Thyroid gland (tissue), 4 donors: ENCODE measurements around the gene WDCP.

Experiments used
- CTCF ChIP-seq, 6 experiments: fragments of 200-600 bp in 3 of 6; fragments of 450-650 bp in 3 of 6; sonication (generic) in 3 of 6; IDR thresholded peaks; one replicate each; pipeline ENCODE4 v1.5.1; 2016 to 2019; ENCODE audit warnings: antibody characterized with exemption in 6 of 6, mild to moderate bottlenecking in 2 of 6, inconsistent platforms in 1 of 6, moderate library complexity in 1 of 6
- POLR2A ChIP-seq, 2 donors: fragments of 450-650 bp; IDR thresholded peaks; one replicate each; pipeline ENCODE4 v1.6.1; 2017; ENCODE audit warnings: antibody characterized with exemption in 2 of 2, mild to moderate bottlenecking in 2 of 2, moderate library complexity in 1 of 2

GRCh38 chr2:24051833-24052232 lies 4.6 kb upstream of the WDCP start:
- no peak for TF ChIP-seq CTCF (IDR thresholded peaks at IDR 0.05)
- no peak for TF ChIP-seq POLR2A (IDR thresholded peaks at IDR 0.05)
